Measurements from ENCODE around the gene GRAP2. TPM values are rescaled to one million over a fixed set of nuclear protein-coding genes. Genes with fewer than 3 reads are reported as not detected.

Gene GRAP2
- total and polyA plus RNA-seq, 2 donors (not counting 1 experiment from before 2014, with no cell fraction given): 13.5 to 26.4 TPM

DNA sequence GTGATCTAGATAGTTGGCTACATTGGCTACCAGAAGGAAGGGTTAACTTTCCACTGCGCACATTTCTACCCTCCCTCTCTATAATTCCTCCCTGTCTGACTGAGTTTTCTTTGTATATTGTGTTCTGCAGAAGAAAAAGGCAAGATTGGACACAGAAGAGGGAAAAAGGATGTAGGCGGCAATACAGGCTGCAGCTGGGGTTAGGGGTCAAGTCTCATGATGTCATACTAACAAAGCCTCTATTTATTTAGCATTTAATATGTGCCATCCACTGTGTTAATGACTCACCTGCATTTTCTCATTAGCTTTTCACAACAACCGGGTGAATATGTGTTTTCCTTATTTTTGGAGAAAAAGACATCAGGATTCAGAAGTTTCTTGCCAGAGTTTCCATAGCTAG lies 95.8 kb downstream of the GRAP2 start:
- H2AFZ ChIP-seq (ENCODE audit: insufficient read depth, low read depth, low read length, poor library complexity, severe bottlenecking): no peak overlapping the region
- DNase-seq (no peak), ATAC-seq (ENCODE audit: low read depth) (no peak)
- H3K79me2 ChIP-seq (ENCODE audit: control insufficient read depth, insufficient read depth, low read length): no peaks in the 10 kb centered on the region
- Mint-ChIP-seq H3K9me3 (ENCODE audit: insufficient read depth) (no peaks in the 10 kb centered on the region), H3K4me1 (peaks cover 7% of the 10 kb centered on the region), H3K27me3 (peaks cover 42% of the 10 kb centered on the region), H3K4me3 (peak overlapping the region; percentile 16), H3K27ac (no peak overlapping the region)
- no peak overlapping the region for H3K4me2 ChIP-seq (replicated peaks; ENCODE audit: low read depth, low read length, poor library complexity, severe bottlenecking)
- H3K36me3 ChIP-seq (replicated peaks in 1 of 2; ENCODE audit: control extremely low read depth in 1 of 2, control insufficient read depth in 1 of 2, extremely low read depth in 1 of 2, insufficient read depth in 2 of 2, low read length in 1 of 2): no peaks in the 10 kb centered on the region
- H4K20me1 ChIP-seq (ENCODE audit: control insufficient read depth, insufficient read depth, low read length, poor library complexity, severe bottlenecking): no peaks in the 10 kb centered on the region
- CTCF ChIA-PET: interaction anchor here (0.7 to 3.0 kb wide), 2 partner anchors 28 to 345 kb away, joined by 3 to 11 read pairs; no protein-coding TSS in a partner anchor
- no peak overlapping the region for H3K27ac ChIP-seq (ENCODE audit: low read length in 2 of 2)
- peaks cover 11 to 13% of the 10 kb centered on the region in 2 donors for H3K4me1 ChIP-seq (ENCODE audit: control insufficient read depth in 2 of 2, insufficient read depth in 2 of 2, low read length in 2 of 2)
- no peak overlapping the region for H3K4me3 ChIP-seq (ENCODE audit: control extremely low read depth in 1 of 5, extremely low read depth in 1 of 5, insufficient read depth in 1 of 5, low read depth in 2 of 5, low read length in 4 of 5)
- TF ChIP-seq, protein P1, sequence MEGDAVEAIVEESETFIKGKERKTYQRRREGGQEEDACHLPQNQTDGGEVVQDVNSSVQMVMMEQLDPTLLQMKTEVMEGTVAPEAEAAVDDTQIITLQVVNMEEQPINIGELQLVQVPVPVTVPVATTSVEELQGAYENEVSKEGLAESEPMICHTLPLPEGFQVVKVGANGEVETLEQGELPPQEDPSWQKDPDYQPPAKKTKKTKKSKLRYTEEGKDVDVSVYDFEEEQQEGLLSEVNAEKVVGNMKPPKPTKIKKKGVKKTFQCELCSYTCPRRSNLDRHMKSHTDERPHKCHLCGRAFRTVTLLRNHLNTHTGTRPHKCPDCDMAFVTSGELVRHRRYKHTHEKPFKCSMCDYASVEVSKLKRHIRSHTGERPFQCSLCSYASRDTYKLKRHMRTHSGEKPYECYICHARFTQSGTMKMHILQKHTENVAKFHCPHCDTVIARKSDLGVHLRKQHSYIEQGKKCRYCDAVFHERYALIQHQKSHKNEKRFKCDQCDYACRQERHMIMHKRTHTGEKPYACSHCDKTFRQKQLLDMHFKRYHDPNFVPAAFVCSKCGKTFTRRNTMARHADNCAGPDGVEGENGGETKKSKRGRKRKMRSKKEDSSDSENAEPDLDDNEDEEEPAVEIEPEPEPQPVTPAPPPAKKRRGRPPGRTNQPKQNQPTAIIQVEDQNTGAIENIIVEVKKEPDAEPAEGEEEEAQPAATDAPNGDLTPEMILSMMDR (IDR thresholded peaks at IDR 0.05): no peak
- TF ChIP-seq EZH2 (IDR thresholded peaks at IDR 0.05; ENCODE audit: borderline replicate concordance, insufficient read depth, low read depth, low read length, poor library complexity, severe bottlenecking): no peak
- no peak overlapping the region for H3K9ac ChIP-seq (ENCODE audit: low read length)
- H3K27me3 ChIP-seq (replicated peaks in 1 of 4; ENCODE audit: control extremely low read depth in 1 of 4, control insufficient read depth in 3 of 4, insufficient read depth in 4 of 4, low read length in 3 of 4): peaks cover 0 to 48% (median 21%) of the 10 kb centered on the region in 4 experiments
- intact Hi-C loops (cut with micrococcal nuclease): no loop called here
- WGBS (ENCODE audit: insufficient coverage): 80% methylated on average over 1 of the region's 3 CpGs
- POLR2A ChIA-PET: no interaction called here
- peaks cover 0 to 4% (median 0%) of the 10 kb centered on the region in 3 donors for H3K9me3 ChIP-seq (ENCODE audit: control extremely low read depth in 1 of 3, control insufficient read depth in 2 of 3, insufficient read depth in 1 of 3, low read length in 2 of 3)

DNA sequence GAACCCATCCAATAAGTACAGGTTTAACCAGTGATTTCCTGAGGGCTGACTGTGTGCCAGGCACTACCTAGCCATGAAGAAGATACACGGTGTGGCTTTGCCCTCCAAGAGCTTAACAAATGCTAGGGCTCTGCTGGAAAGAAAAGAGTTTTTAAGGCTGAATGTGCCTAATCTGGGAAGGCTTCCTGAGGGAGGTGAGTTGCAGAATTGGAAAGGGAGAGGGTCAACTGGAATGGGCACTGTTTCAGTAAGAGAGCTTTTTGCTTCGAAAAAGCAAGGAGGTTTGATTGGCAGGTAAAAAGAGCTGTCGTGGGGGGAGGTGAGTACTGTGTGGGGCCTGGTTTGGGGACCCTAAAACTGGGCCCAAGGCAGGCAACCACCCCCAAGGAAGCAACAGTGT lies 96.5 kb downstream of the GRAP2 start:
- WGBS (ENCODE audit: insufficient coverage): 70% methylated on average over 2 of the region's 3 CpGs
- H3K79me2 ChIP-seq (ENCODE audit: control insufficient read depth, insufficient read depth, low read length): no peaks in the 10 kb centered on the region
- no peak overlapping the region for H3K9ac ChIP-seq (ENCODE audit: low read length)
- intact Hi-C loops (cut with micrococcal nuclease): no loop called here
- H3K27me3 ChIP-seq (replicated peaks in 1 of 4; ENCODE audit: control extremely low read depth in 1 of 4, control insufficient read depth in 3 of 4, insufficient read depth in 4 of 4, low read length in 3 of 4): peaks cover 0 to 46% (median 21%) of the 10 kb centered on the region in 4 experiments
- ATAC-seq (ENCODE audit: low read depth) (no peak), DNase-seq (no peak)
- no peak overlapping the region for H3K4me3 ChIP-seq (ENCODE audit: control extremely low read depth in 1 of 5, extremely low read depth in 1 of 5, insufficient read depth in 1 of 5, low read depth in 2 of 5, low read length in 4 of 5)
- TF ChIP-seq EZH2 (IDR thresholded peaks at IDR 0.05; ENCODE audit: borderline replicate concordance, insufficient read depth, low read depth, low read length, poor library complexity, severe bottlenecking): no peak
- TF ChIP-seq, protein P1 (IDR thresholded peaks at IDR 0.05): no peak
- H3K36me3 ChIP-seq (replicated peaks in 1 of 2; ENCODE audit: control extremely low read depth in 1 of 2, control insufficient read depth in 1 of 2, extremely low read depth in 1 of 2, insufficient read depth in 2 of 2, low read length in 1 of 2): no peaks in the 10 kb centered on the region
- CTCF ChIA-PET: interaction anchor here (3.0 kb wide), 1 partner anchor 27 kb away, joined by 11 read pairs; no protein-coding TSS in a partner anchor
- H4K20me1 ChIP-seq (ENCODE audit: control insufficient read depth, insufficient read depth, low read length, poor library complexity, severe bottlenecking): no peaks in the 10 kb centered on the region
- Mint-ChIP-seq H3K4me3 (no peak overlapping the region), H3K4me1 (peaks cover 7% of the 10 kb centered on the region), H3K27me3 (peaks cover 44% of the 10 kb centered on the region), H3K9me3 (ENCODE audit: insufficient read depth) (no peaks in the 10 kb centered on the region), H3K27ac (no peak overlapping the region)
- peaks cover 11 to 13% of the 10 kb centered on the region in 2 donors for H3K4me1 ChIP-seq (ENCODE audit: control insufficient read depth in 2 of 2, insufficient read depth in 2 of 2, low read length in 2 of 2)
- no peak overlapping the region for H3K27ac ChIP-seq (ENCODE audit: low read length in 2 of 2)
- no peak overlapping the region for H2AFZ ChIP-seq (ENCODE audit: insufficient read depth, low read depth, low read length, poor library complexity, severe bottlenecking)
- no peak overlapping the region for H3K4me2 ChIP-seq (replicated peaks; ENCODE audit: low read depth, low read length, poor library complexity, severe bottlenecking)
- H3K9me3 ChIP-seq (ENCODE audit: control extremely low read depth in 1 of 3, control insufficient read depth in 2 of 3, insufficient read depth in 1 of 3, low read length in 2 of 3): peaks cover 0 to 4% (median 0%) of the 10 kb centered on the region in 3 donors
- POLR2A ChIA-PET: no interaction called here
